Measurements from ENCODE around the gene SYNDIG1.

- TF ChIP-seq CTCF (IDR thresholded peaks at IDR 0.05) (no peak), EZH2 (IDR thresholded peaks at IDR 0.05; ENCODE audit: borderline replicate concordance, insufficient read depth, low read depth, low read length, poor library complexity, severe bottlenecking) (no peak)
Observed at GRCh38 chr20:24444526-24445190, 24.8 kb upstream of the SYNDIG1 start.
